Keratinocyte (primary cell): ENCODE data around the gene FNDC3B. TPM values are rescaled to one million over a fixed set of nuclear protein-coding genes. Genes with fewer than 3 reads are reported as not detected.

ENCODE experiments used
- DNase-seq: peaks from one replicate; pipeline ENCODE4 v3.0.0-alpha.2; 2011; ENCODE audit warnings: low read depth, missing footprints, low spot score
- FAIRE-seq: peaks from 2 replicates; lab custom pipeline; 2011; peaks lifted over from hg19 to GRCh38; lab: Jason Lieb, UNC
- H2AFZ ChIP-seq: 2 replicates; pipeline ENCODE4 v1.6.0; 2012; ENCODE audit warnings: low read length, control low read depth, inconsistent platforms; ENCODE audit not compliant: control insufficient read depth
- H3K27ac ChIP-seq: 2 replicates; pipeline ENCODE4 v1.5.1; 2011; ENCODE audit warnings: low read length; ENCODE audit not compliant: control insufficient read depth, insufficient read depth
- H3K27me3 ChIP-seq: 3 replicates; pipeline ENCODE4 v1.6.0; 2011; ENCODE audit warnings: low read length; ENCODE audit not compliant: control insufficient read depth, insufficient read depth; ENCODE audit errors: extremely low read depth
- H3K36me3 ChIP-seq, 2 experiments: 2 replicates in 1 of 2; 3 replicates in 1 of 2; pipeline ENCODE4 v1.5.1; 2011; ENCODE audit warnings: low read length in 2 of 2, mild to moderate bottlenecking in 1 of 2; ENCODE audit not compliant: control insufficient read depth in 2 of 2, insufficient read depth in 2 of 2; ENCODE audit errors: extremely low read depth in 1 of 2
- H3K4me1 ChIP-seq: 3 replicates; pipeline ENCODE4 v1.5.1; 2011; ENCODE audit warnings: low read length; ENCODE audit not compliant: control insufficient read depth, insufficient read depth; ENCODE audit errors: extremely low read depth
- H3K4me2 ChIP-seq: 3 replicates; pipeline ENCODE4 v1.6.0; 2011; ENCODE audit warnings: low read depth, low read length; ENCODE audit not compliant: control insufficient read depth, insufficient read depth; ENCODE audit errors: extremely low read depth
- H3K4me3 ChIP-seq, 3 experiments: fragments of 200-600 bp in 1 of 3; sonication (generic) in 1 of 3; 2 replicates in 2 of 3; 3 replicates in 1 of 3; pipeline ENCODE4 v1.5.1; 2011 to 2016; ENCODE audit warnings: low read length in 3 of 3, mild to moderate bottlenecking in 3 of 3, control low read depth in 2 of 3, inconsistent platforms in 1 of 3, low read depth in 1 of 3, mixed read lengths in 1 of 3, mixed run types in 1 of 3, moderate library complexity in 1 of 3; ENCODE audit not compliant: control insufficient read depth in 2 of 3, insufficient read depth in 2 of 3; ENCODE audit errors: extremely low read depth in 1 of 3
- H3K79me2 ChIP-seq: 2 replicates; pipeline ENCODE4 v1.6.0; 2012; ENCODE audit warnings: low read length; ENCODE audit not compliant: control insufficient read depth, insufficient read depth
- H3K9ac ChIP-seq: 3 replicates; pipeline ENCODE4 v1.6.0; 2011; ENCODE audit warnings: low read length; ENCODE audit not compliant: control insufficient read depth, insufficient read depth; ENCODE audit errors: extremely low read depth
- H3K9me1 ChIP-seq: 3 replicates; pipeline ENCODE4 v1.6.0; 2011; ENCODE audit warnings: low read length; ENCODE audit not compliant: control insufficient read depth, insufficient read depth; ENCODE audit errors: extremely low read depth
- H3K9me3 ChIP-seq: 2 replicates; pipeline ENCODE4 v1.5.1; 2012; ENCODE audit warnings: low read depth, low read length; ENCODE audit not compliant: control insufficient read depth
- H4K20me1 ChIP-seq: 3 replicates; pipeline ENCODE4 v1.6.0; 2011; ENCODE audit warnings: low read length; ENCODE audit not compliant: control insufficient read depth, insufficient read depth; ENCODE audit errors: extremely low read depth
- EZH2 ChIP-seq: IDR thresholded peaks from one replicate; pipeline ENCODE4 v1.6.1; 2012; ENCODE audit warnings: inconsistent platforms, mild to moderate bottlenecking, low read length, moderate library complexity
- dilution Hi-C: fragments of 300-500 bp; cut with MboI; formaldehyde crosslinking; loops from one replicate; pipeline ENCODE4 v1.7.0; 2020; ENCODE audit warnings: low sequenced_read_pairs; ENCODE audit not compliant: extremely low pct_ligation_motif_present
- polyA plus RNA-seq, 5 experiments: library from polyadenylated mRNA; depleted of rRNA in 3 of 5; stranded (reverse) in 3 of 5; stranded (forward) in 1 of 5; unstranded in 1 of 5; fragments of >200 nt; gene quantifications; 1 replicate in 1 of 5; 2 replicates in 3 of 5; 3 replicates in 1 of 5; pipeline versions ENCODE4 v1.2.1 to v1.2.3, GENCODE V29; 2011 to 2012; ENCODE audit warnings: missing spikeins in 2 of 5, low read depth in 1 of 5, low replicate concordance in 1 of 5
- TF ChIP-seq, protein P1 (sequence below), 3 experiments: IDR thresholded peaks in 1 of 3; conservative IDR thresholded peaks in 1 of 3; optimal IDR thresholded peaks in 1 of 3; 2 replicates in 2 of 3; 3 replicates in 1 of 3; pipeline versions ENCODE3 to v1.5.1; 2011; ENCODE audit warnings: low read length in 3 of 3, mild to moderate bottlenecking in 3 of 3, moderate library complexity in 2 of 3, control low read depth in 1 of 3, inconsistent platforms in 1 of 3; ENCODE audit not compliant: insufficient read depth in 2 of 3; ENCODE audit errors: extremely low read depth in 1 of 3

Gene FNDC3B
- polyA plus RNA-seq, 1 donor (not counting 4 experiments of a cell fraction or from before 2014, with no cell fraction given), result 31.4 TPM

DNA sequence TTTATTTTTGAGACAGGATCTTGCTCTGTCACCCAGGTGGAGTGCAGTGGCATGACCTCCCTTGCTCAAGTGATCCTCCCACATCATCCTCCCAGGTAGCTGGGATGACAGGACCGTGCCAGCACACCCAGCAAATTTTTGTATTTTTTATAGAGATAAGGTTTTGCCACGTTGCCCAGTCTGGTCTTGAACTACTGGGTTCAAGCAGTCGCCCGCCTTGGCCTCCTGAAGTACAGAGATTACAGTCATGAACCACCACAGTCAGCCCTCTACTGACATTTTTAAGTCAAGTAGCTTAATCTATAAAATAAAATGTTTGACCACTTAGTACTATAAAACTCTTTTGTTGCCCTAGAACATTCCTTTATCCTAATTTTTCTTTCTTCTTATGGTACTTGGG is 198.8 kb downstream of the FNDC3B start:
- Histone ChIP-seq H3K27ac (no peak overlapping the region), H3K4me2 (no peak overlapping the region), H3K27me3 (no peaks in the 10 kb centered on the region), H3K9me3 (peaks cover 10% of the 10 kb centered on the region), H2AFZ (no peak overlapping the region), H4K20me1 (peaks cover 4% of the 10 kb centered on the region), H3K9me1 (peaks cover 2% of the 10 kb centered on the region), H3K4me3 (no peak overlapping the region), H3K4me1 (no peaks in the 10 kb centered on the region), H3K9ac (no peak overlapping the region), H3K79me2 (peaks cover 32% of the 10 kb centered on the region), H3K36me3 (peaks cover 2 to 11% of the 10 kb centered on the region in 2 experiments)
- TF ChIP-seq, protein P1, sequence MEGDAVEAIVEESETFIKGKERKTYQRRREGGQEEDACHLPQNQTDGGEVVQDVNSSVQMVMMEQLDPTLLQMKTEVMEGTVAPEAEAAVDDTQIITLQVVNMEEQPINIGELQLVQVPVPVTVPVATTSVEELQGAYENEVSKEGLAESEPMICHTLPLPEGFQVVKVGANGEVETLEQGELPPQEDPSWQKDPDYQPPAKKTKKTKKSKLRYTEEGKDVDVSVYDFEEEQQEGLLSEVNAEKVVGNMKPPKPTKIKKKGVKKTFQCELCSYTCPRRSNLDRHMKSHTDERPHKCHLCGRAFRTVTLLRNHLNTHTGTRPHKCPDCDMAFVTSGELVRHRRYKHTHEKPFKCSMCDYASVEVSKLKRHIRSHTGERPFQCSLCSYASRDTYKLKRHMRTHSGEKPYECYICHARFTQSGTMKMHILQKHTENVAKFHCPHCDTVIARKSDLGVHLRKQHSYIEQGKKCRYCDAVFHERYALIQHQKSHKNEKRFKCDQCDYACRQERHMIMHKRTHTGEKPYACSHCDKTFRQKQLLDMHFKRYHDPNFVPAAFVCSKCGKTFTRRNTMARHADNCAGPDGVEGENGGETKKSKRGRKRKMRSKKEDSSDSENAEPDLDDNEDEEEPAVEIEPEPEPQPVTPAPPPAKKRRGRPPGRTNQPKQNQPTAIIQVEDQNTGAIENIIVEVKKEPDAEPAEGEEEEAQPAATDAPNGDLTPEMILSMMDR (optimal IDR thresholded peaks at IDR 0.05 in 1 of 3, IDR thresholded peaks at IDR 0.05 in 1 of 3, conservative IDR thresholded peaks at IDR 0.05 in 1 of 3; ENCODE audit: extremely low read depth in 1 of 3, insufficient read depth in 2 of 3, low read length in 3 of 3), result no peak
- TF ChIP-seq EZH2, result no peak
- dilution Hi-C loops, result no loop called here
- FAIRE-seq, result no peak
- DNase-seq, result no peak

DNA sequence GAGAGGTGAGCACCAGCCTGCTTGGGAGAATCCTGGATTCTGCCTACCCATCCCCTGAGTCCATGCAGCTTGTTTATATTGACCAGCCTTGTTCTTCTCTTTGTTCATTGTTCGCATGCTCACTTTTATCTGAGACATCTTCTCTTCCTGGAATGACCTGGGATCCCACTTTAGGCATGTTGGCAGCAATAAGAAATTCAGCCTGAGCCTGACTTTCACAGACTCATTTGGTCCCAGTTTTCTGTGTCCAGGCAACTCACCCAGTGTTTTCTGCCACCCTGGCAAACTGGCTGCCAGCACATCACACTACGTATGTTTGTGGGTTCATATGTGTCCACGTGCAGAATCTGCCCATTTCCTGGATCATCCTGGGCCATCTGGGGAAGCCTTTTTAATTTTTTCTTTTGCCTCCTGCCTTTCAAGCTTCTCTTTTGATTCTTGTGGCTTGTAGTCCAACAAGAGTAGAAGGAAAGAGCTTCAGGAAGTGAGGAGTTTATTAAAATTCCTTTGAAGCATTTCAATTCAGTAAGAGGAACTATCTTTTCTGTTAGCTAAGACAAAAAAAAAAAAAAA is 199.9 kb downstream of the FNDC3B start:
- dilution Hi-C loops, result no loop called here
- peaks cover 5% of the 10 kb centered on the region for H3K4me1 ChIP-seq
- peaks cover 24% of the 10 kb centered on the region for H3K79me2 ChIP-seq
- H3K4me2 ChIP-seq, result no peak overlapping the region
- H3K9ac ChIP-seq, result no peak overlapping the region
- FAIRE-seq, result no peak
- no peak overlapping the region for H2AFZ ChIP-seq
- H3K36me3 ChIP-seq, result peaks cover 2 to 7% of the 10 kb centered on the region in 2 experiments
- no peaks in the 10 kb centered on the region for H3K27me3 ChIP-seq
- no peak overlapping the region for H3K27ac ChIP-seq
- DNase-seq, result no peak
- peaks cover 10% of the 10 kb centered on the region for H3K9me3 ChIP-seq
- H3K9me1 ChIP-seq, result peaks cover 2% of the 10 kb centered on the region
- H4K20me1 ChIP-seq, result peaks cover 4% of the 10 kb centered on the region
- H3K4me3 ChIP-seq, result no peak overlapping the region
- TF ChIP-seq, protein P1 (optimal IDR thresholded peaks at IDR 0.05 in 1 of 3, IDR thresholded peaks at IDR 0.05 in 1 of 3, conservative IDR thresholded peaks at IDR 0.05 in 1 of 3; ENCODE audit: extremely low read depth in 1 of 3, insufficient read depth in 2 of 3, low read length in 3 of 3), result no peak
- no peak for TF ChIP-seq EZH2
